Activated gamma-delta T cell treated with Interleukin-2 at 50 U/mL for 16 hours (primary cell): Measurements from ENCODE around the gene TOMM5.

Experiments used
- DNase-seq: peaks from one replicate; pipeline ENCODE4 v3.0.0-alpha.2; 2020

The TOMM5 gene

DNA sequence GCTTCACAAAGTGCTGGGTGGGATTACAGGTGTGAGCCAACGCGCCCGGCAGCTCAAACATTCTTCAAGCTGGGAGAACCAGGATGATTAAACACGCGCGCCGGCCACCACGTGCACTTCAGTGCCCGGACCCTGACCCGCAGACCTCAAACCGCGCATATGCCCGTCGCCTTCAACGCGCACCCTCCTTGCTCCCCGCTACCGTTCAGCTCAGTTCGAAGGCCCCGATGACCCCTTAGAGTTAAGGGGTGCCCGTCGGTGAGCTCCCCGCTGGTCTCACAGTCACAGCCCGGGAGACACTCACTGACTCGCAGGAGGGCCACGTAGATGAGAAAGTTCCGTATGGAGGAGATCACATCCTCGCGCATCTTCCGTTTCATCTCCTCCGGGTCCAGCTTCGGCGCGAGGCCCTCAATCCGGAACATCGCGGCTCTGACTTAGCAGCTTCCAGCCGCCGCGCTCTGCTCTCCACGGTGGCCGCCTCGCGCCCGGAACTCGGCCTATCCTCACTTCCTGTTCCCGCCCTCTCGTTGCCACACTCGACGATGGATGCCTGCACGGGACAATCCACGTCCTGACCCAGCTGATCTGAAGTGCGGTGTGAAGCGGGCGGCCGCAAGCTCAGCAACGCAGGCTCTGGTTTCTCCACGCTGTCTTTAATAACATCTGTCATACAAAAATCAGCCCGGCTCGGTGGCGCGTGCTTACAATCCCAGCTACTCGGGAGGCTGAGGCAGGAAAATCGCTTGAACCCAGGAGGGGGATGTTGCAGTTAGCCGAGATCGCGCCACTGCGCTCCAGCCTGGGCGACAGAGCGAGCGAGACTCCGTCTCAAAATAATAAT lies at the start of gene TOMM5:
Gene TOMM5, minus strand, starts transcription at position 490 of the 844 bp plus-strand sequence. Its CDS starts 65 bp downstream, at position 425.
- peak; percentile 87 for DNase-seq

DNA sequence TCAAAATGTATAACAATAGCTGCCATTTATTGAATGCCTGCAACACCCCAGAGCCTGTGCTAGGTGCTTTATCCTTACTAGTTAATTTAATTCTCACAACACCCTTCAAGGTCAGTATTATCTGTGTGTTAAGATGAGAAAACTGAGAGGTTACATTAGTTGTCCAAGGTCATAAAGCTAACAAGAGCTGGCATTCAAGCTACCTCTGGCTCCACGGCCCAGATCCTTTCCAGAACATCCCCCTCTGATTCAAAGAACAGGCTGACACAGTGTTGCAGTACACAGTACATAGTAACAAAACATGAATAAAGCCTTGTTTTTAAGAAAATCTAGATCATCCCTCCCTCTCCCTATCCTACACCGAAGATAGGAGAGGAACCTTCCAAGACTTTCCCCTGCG lies 48.9 kb upstream of the TOMM5 start:
- DNase-seq = no peak

DNA sequence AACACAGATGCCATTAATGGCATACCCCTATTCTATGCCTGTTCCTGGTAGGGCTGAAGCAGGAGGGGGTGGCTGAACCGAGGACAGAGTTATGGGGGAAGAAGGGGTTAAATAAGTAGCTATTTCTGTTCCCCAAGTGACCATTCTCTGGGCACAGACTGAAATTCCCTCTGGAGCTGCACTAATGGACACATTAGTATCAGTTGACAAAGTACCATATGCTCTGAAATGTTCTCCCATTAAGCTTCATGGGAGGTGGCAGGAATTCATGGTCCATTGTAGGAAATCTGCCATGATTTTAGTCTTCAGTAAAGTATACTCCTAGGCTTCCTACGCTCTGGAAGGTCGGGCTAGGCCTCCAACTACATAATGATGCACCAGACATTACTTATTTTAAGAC lies 47.8 kb upstream of the TOMM5 start:
- DNase-seq = no peak

DNA sequence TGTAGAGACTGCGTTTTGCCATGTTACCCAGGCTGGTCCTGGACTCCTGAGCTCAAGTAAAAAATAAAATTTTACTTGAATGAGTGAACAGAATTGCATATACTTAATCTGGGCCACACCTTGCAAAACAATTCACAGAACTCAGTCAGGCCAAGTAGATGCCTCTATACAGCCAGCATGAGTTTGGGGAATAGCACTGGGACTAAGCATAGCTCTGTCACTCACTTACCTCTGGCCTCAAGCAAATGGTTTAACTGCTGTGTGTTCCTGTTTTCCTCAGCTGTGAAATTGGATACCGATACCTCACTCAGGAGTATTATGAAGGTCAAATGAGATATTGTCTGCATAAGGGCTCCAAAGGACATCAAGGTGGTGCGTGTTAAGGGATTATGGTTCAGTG lies 47.4 kb upstream of the TOMM5 start:
- no peak for DNase-seq

DNA sequence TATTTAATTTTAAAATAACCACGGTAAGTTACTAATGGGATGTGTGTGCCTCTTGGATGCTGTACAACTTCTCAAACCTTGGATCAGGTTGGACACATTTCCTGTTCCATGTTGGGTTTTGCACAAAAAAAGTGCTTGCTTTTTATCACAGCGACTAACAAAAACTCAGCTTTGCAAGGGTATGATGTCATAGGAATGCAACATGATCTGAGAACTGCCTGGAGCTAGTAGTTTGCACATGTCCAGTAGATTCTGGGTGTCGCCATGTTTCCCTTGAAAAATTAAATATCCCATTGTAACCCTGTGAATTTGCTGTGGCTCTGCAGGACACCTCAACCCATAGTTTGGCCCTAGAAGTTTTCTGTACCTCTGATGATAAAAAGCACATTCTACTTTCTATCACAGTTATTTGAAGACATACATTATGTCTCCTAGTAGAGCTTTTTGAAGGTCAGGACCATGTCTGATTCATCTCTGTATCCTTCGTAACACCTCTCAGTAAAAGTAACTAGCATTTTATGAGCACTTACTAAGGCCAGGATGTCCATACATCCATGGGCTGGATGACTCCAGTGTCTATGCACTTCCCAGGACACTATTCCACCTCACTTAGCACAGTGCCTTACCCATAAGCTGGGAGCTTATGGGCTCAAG lies 46.8 kb upstream of the TOMM5 start:
- no peak for DNase-seq

DNA sequence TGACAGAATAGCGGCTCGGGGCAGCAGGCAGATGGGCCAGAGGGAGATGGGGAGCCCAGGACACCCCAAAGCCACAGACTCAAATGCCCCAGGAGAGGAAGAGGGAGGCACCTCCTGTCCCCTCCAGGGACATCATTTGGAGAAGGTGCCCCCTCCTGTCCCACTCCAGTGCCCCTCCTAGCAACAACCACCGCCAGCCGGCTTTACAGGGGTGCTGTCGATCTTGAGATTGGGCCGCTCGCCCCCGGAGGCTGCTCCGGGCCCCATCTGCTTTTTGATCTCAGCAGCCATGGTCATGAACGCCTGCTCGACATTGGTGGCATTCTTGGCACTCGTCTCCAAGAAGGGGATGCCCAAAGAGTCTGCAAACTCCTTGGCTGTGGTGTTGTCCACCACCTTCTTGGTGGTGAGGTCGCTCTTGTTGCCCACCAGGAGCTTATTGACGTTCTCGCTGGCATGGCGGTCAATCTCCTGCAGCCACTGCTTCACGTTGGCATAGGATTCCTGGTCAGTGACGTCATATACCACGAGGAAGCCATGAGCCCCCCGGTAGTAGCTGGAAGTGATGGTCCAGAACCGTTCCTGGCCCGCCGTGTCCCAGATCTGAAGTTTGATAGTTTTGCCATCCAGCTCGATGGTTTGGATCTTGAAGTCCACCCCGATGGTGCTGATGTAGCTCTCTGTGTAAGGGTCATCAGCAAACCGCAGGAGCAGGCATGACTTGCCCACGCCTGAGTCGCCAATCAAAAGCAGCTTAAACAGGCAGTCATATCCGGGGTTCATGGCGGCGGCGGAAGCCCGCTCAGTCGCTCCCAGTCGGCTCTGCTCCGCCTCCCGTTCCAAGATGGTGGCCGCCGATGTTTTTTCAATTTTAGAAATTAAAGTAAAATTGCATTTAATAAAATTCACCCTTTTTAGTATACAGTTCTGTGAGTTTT lies 44.4 kb upstream of the TOMM5 start:
- DNase-seq = no peak

DNA sequence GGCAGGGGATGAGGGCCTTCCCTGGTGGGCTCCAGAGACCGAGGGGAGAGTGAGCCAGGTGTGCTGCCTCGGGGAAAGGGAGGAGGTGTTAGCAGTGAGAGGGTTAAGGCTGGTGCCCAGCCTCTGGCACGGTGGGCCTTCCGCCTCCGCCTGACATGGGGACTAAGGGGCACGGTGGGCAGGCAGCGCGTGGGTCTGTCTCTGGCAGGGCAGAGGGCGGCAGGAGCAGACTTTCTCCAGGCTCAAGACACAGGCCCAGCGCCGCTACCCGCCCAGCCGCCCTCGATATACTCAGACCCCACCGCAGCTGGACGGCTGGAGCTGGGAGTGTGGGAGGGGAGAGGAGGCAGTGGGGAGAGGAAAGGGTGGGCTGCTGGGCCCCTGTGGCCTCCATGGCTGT lies 43.4 kb upstream of the TOMM5 start:
- DNase-seq = no peak

DNA sequence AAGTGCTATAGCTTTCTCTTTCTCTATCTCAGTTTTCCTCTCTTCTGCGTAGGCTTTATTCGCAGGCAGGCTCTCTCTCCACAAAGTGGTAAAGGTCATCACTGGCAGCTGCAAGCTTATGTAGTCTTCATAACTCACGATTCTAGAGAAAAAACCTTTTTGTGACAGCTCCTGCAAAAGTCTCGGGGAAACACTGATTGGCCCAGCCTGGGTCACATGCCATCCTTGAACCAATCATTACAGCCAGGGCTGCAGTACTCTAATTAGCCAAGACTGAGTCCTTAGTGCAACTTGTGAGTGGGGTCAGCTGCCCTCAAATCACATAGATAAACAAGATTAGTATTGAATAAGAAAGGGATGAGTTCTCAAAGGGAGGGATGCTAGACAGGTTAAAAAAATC lies 40.1 kb upstream of the TOMM5 start:
- DNase-seq = no peak

DNA sequence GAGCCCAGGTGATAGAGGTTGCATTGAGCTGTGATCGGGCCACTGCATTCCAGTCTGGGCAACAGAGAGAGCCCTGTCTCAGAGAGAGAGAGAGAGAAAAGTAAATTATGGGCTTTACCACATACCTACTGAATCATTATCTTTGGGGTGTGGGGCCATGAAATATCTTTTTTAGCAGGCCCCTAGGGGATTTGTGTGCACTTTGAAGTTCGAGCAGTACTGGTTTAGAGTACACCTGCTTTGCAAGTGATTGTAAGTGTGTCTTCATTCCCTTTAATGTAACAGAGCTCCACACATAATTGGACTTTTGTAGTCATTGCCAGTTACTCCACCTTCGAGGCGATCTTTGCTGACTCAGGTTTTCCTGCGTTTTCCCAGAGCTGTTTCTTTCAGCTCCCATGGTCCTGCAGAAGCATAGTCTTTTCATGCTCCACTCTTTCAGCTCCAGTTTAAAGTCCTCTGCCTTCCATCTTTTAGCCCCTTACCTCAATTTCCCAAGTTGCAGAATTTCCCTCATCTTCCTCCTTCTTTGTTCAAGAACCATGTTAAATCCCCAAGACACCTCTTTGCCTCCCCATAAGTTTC lies 34.4 kb upstream of the TOMM5 start:
- DNase-seq = no peak

DNA sequence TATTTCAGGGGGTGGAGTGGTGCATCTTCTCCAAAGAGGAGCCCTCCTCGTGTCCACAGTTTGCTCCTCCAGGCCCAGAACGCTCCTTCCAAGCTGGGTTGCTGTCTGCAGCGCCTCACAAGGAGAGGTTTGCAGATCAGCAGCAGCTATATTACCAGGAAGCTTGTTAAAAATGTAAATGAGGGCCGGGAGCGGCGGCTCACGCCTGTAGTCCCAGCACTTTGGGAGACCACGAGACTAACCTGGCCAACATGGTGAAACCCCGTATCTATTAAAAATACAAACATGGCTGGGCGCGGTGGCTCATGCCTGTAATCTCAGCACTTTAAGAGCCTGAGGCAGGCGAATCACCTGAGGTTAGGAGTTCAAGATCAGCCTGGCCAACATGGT lies 33.4 kb upstream of the TOMM5 start:
- DNase-seq = no peak

DNA sequence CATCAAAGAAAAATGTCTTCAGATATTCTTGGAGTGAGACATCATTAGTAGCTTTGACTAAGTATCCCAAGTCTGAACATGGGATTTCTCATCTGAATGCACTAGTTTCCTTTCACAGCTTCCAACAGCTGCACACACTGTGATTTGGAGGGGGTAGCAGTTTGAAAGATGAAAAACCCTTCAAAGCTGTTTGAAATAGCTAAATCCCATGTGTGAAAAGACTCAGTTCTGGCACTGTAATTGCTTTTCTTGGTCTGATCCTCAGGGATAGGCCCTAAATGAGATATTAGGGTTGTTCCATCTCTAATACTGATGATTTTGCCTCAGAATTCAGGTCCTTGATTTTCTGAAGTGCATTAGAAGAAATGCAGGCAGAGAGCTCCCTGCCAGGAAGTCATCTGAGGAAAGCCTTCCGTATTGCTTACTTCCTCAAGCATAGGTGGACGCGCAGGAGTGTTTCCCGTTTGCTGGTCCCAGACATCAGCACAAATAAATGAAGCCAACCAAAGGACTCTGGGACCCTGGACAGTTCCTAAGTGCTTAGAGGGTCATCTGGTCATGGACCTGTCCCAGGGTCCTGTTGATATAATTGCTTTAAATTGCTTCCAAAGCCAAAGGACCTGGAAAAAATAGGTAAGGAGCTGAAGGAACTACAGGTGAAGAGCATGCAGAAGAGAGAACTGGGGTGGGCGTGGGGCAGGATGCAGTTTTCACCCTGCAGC lies 32.8 kb upstream of the TOMM5 start:
- no peak for DNase-seq

DNA sequence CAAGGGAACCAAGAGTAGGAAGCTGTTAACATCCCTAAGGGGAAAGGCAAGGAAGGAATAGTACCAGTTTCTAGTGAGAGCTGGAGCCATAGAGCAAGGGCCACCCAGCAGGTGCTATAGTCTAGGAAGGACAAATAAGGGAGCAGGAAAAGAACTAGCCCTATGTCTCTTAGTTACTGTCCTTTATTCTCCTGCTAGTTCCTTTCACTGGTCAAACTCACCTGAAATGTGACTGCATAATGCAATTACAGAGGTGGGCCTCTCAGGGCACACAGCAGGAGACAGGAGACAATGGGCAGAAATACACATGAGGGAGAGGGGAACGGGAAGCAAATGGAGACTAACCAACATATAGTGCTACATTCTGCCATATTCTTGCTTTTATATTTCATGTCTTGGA lies 31.7 kb upstream of the TOMM5 start:
- no peak for DNase-seq

DNA sequence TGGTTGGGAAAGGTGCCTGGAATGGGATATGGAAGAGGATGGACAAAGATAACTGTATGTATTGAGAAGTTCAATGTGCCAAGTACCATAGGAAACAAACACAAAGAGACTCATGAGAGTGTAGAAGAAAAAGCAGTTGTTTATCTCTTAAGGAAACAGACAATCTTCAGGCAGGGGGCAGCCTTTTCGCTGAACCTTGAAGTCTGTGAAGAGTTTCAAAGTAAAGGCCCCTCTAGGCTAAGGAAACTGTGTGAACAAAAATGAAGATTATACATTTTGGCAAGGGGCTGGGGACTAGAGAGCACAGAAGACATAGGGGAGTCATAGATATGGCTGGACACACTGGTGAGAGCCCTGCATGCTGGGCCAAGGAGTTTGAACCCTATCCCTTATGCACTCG lies 30.9 kb upstream of the TOMM5 start:
- DNase-seq = no peak

DNA sequence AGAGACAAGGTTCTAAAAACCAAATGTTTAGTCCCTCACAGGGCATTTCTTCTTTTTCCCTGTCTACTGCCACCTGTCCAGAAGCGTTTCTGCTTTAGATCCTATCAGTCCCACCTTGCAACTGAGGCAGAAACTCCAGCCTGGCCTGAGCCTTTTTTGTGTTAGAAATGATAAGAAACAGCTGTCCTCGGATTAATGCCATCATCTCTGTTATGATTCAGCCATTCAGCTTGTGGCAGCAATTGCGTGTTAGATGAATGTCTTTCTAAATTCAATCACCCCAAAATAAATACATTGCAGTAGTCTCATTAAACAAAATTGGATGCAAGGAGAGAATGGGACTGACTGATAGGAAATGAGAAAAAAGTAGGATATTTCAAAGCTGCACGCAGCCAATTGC lies 30.1 kb upstream of the TOMM5 start:
- DNase-seq = no peak

DNA sequence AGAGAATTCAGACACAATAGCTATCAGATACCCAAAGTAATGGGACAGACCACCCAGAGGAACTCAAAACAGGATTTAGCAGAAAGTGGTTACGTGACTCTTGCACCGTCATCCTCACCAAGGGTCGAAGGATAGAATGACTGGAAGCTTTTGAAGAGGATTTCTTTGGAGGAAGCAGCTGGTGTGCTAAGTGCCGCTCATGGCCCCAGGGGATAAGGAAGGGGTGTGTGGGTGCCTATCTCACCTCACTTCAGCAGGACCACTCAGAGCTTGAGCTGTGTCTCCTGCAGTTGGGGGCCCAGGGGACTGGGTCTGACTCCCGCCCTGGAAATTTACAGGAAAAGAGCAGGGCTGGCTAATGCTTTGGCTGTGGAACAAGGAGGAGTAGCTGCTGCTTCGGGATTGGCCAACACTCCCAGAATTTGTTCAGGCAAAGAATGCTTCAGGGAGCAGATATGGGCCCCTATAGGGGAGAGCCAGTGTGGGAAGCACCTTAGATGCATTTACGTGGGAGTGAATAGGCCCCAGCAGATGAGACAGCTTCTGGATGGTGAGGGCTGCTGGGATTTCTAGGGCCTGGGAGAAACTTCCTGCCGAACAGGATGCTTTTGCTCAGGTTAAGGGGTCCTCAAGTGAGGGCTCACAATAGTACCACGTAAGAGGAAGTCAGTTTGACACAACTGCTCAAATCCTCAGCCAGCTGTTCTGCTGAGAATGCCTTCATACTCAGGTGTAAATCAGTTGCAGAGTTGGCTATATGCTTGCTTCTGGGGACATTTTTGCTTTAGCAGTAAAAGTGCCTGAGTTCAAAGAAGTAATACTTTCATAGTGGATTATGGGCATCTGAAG lies 29.1 kb upstream of the TOMM5 start:
- no peak for DNase-seq

DNA sequence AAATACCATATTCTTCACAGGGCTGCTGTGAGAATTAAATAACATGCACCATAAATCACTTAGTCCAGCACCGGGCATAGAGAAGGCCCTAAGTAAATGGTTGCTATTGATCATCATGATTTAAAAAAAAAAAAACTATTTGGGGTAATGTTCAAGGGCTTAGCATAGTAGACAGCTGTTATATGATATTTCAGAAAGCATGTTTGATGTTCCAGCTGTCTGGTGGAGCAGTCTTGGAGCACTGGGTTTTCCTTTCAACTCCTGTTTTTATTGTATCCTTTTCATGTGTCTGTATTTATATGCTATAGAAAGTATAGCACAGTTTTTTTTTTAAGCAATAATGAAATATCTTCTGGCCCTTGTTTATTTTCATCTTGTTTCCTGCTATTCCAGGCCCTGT lies 28.0 kb upstream of the TOMM5 start:
- DNase-seq = no peak

DNA sequence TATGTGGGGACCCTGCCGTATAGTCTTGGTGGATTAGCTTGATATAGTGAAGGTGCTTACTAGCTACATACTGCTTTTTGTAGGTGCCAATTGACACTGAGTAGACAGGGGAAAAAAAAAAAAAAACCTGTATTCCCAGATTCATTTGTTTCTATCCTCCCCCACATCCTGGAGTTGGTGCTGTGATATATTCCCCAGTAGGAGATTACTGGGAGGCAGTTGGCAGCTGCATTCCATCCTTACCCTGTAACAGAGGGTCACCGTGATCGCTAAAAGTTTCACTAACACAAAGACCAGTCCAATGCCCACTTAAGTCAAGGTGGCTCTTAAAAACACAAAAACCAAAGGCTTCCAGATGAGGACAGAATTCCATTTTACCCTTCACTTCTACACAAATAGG lies 27.4 kb upstream of the TOMM5 start:
- no peak for DNase-seq

DNA sequence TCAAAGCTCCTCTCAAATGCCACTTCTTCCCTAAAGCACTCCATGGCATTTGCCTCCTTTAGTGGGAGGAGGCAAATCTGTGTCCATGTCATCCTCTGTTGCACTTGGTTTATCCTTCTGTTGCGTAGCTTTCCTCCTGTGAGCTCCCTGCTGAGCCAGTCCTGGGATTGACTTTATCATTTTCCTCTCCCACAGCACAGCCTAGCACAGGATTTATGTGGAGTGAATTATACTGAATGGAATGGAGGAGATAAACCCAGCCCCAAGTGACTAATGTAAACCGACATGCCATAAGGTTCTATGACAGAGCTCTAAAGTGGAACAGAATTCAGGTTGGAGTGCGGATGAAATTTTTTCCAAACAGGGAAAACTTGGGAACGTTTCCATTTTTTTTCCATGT lies 26.4 kb upstream of the TOMM5 start:
- no peak for DNase-seq

DNA sequence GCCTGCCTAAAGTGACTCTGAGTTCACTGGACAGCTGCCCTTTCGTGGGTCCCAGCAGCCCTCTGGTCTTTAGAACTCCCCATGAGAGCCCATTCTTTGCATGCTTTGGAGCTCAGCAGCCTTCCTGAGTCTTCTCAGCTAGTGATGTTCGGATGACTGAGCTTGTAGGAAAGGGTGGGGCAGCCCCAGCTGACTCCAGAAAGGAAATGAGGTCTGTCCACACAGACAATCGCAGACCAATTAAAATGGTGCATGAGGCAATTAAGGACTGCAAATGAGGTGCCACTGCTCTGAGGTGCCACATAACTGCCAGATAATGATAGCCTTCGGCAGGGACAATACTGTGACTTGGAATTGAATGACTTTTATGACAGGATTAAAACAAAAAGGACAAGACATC lies 25.4 kb upstream of the TOMM5 start:
- DNase-seq = no peak

DNA sequence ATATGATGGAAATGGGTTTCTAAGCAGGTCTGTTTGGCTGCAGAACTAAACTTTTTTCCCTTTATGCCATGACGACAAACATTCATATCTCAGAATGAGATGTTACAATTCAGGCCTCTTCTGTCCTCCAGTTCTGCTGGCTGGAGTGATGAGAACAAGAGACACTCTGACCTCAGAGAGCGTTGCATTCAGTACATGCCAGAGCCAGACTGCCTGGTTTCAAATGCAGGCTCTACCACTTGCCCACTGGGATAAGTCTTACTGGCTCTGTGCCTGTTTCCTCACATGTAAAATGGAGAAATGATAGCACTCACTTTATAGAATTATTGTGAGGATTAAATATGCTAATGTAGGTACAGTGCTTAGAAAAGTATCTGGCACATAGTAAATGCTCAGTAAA lies 24.8 kb upstream of the TOMM5 start:
- DNase-seq = no peak

DNA sequence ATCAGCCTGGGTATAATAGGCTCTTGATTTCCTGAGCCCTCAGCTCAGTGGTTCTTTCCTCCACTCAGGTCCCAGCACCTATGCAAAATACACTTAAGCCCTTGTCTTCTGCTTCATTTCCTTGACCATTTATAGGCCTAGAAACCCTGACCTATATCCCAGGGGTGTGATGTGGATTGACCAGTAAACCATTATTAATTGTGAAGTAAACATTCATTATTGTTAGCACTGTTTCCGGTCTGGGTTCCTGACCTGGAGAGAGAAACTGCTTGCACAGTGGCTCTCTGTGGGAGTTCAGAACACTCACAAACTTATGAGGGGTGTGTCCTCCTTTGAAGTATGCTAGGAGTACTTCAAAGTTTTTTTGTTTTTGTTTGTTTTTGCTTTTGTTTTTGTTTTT lies 19.6 kb upstream of the TOMM5 start:
- no peak for DNase-seq

DNA sequence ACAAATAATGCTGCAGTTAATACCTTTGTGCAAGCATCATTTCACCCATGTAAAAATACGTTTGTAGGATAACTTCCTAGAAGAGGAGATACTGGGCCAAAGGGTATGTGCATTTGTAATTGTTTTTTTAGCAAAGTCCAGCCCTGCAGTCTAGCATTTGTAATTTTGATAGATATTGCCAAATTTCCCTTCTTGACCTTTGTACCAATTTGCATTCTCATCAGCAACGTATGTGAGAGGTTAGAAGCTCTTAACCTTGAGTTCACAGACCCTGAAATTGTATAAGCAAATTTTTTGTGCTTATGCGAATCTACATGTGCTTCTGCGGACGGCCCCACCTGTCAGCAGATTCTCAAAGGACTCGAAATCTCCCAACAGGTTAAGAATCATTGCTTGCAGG lies 18.6 kb upstream of the TOMM5 start:
- no peak for DNase-seq
